ENCODE measurements around the gene RHOC.
"Not testable (repeated sequence)": the region's sequence is repeated elsewhere in the genome, so short reads cannot be mapped to it uniquely, and the experiment has no call there.

RHOC gene

GRCh38 chr1:112706505-112707220, at the start of gene RHOC:
TSS of gene RHOC (minus strand) at chr1:112707127. CDS start at chr1:112703799, 3,328 bp downstream.
- DNase-seq = peak; percentile 45

- no peak for DNase-seq
Observed at GRCh38 chr1:112754116-112754628, 47.2 kb upstream of the RHOC start.

GRCh38 chr1:112748396-112748795, 41.5 kb upstream of the RHOC start:
- no peak for DNase-seq

- no peak for DNase-seq
Observed at GRCh38 chr1:112744009-112744578, 37.2 kb upstream of the RHOC start.

- DNase-seq = no peak
Observed at GRCh38 chr1:112743174-112744008, 36.5 kb upstream of the RHOC start.

- no peak for DNase-seq
Observed at GRCh38 chr1:112737573-112737972, 30.6 kb upstream of the RHOC start.

- DNase-seq = no peak
Observed at GRCh38 chr1:112735752-112736151, 28.8 kb upstream of the RHOC start.

- no peak for DNase-seq
Observed at GRCh38 chr1:112731451-112731850, 24.5 kb upstream of the RHOC start.

GRCh38 chr1:112729909-112730308, 23.0 kb upstream of the RHOC start:
- DNase-seq = no peak

- not testable (repeated sequence) for DNase-seq
Observed at GRCh38 chr1:112729011-112729410, 22.1 kb upstream of the RHOC start.

GRCh38 chr1:112728306-112728971, 21.5 kb upstream of the RHOC start:
- DNase-seq = not testable (repeated sequence)

GRCh38 chr1:112727716-112728115, 20.8 kb upstream of the RHOC start:
- DNase-seq = no peak

GRCh38 chr1:112724240-112724639, 17.3 kb upstream of the RHOC start:
- DNase-seq = not testable (repeated sequence)

- DNase-seq = no peak
Observed at GRCh38 chr1:112723511-112723839, 16.5 kb upstream of the RHOC start.

GRCh38 chr1:112722601-112723510, 15.9 kb upstream of the RHOC start:
- no peak for DNase-seq

GRCh38 chr1:112721966-112722524, 15.1 kb upstream of the RHOC start:
- no peak for DNase-seq

GRCh38 chr1:112721294-112721693, 14.4 kb upstream of the RHOC start:
- DNase-seq = not testable (repeated sequence)

GRCh38 chr1:112720800-112721199, 13.9 kb upstream of the RHOC start:
- no peak for DNase-seq

- no peak for DNase-seq
Observed at GRCh38 chr1:112719706-112720105, 12.8 kb upstream of the RHOC start.

- DNase-seq = peak; percentile 75
Observed at GRCh38 chr1:112718691-112719418, 11.9 kb upstream of the RHOC start.

All from CD4-positive, alpha-beta T cell treated with Interleukin-12 subunit alpha and Interleukin-12 subunit beta, for 1 hour (primary cell).